HG02642 (cell line): ENCODE results near the gene TMEM63B.
"Not testable (repeated sequence)": the region's sequence is repeated elsewhere in the genome, so short reads cannot be mapped to it uniquely, and the experiment has no call there.

Experiments
- ATAC-seq: cut with Tn5 transposase; IDR thresholded peaks from one replicate; pipeline ENCODE4 v1.9.1; 2021; ENCODE audit warnings: mild to moderate bottlenecking; ENCODE audit not compliant: unreplicated experiment, poor library complexity

Gene TMEM63B

GRCh38 chr6:44138717-44139350, 11.5 kb downstream of the TMEM63B start:
- no peak for ATAC-seq

DNA sequence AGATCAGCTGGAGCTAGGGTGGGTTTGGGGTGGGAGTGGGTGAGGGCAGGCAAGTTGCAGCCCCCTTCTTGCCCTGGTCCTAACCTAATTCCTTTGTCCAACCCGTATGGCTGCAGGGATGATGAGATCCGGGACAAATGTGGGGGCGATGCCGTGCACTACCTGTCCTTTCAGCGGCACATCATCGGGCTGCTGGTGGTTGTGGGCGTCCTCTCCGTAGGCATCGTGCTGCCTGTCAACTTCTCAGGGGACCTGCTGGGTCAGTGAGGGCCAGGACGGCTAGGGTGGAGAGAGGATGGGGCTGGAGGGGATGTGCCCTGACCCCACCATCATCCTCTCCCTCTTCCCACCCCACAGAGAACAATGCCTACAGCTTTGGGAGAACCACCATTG, 12.0 kb downstream of the TMEM63B start:
- no peak for ATAC-seq

DNA sequence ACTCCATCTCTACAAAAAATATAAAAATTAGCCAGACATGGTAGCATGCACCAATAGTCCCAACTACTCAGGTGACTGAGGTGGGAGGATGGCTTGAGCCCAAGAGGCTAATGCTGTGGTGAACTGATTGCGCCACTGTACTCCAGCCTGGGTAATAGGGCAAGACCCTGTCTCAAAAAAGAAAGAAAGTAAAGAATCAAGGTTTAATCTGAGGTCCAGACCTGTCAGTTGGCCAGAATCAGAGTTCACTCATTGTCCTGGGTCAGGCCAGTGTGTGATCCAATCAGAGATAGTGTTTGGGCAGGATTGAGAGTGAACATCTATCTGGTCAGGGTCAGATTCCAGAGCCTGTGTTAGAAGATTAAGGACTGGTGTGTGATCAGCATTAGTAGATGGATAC, 15.5 kb downstream of the TMEM63B start:
- no peak for ATAC-seq

DNA sequence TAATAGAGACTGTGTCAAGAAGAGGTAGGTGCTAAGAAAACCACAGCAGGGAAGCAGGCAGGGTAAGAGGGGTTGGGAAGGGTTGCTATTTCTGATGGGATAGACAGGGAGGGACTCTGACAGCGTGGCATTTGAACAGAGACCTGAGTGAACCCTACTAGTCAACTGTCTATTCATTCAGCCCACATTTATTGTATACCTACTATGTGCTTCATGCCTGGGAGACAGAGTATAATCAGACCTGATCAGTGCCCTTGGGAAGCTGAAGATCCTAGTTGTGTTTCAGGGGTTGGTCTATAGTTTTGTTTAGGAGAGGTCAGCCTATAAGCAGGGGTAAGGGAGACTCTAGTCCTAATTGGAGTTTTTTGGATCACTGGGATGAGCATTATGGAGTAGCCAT, 16.4 kb downstream of the TMEM63B start:
- ATAC-seq, result no peak

- ATAC-seq, result not testable (repeated sequence)
These were observed 17.2 kb downstream of the TMEM63B start for GRCh38 chr6:44144536-44144935.

- ATAC-seq, result no peak
These were observed 18.5 kb downstream of the TMEM63B start for GRCh38 chr6:44145839-44146238.

DNA sequence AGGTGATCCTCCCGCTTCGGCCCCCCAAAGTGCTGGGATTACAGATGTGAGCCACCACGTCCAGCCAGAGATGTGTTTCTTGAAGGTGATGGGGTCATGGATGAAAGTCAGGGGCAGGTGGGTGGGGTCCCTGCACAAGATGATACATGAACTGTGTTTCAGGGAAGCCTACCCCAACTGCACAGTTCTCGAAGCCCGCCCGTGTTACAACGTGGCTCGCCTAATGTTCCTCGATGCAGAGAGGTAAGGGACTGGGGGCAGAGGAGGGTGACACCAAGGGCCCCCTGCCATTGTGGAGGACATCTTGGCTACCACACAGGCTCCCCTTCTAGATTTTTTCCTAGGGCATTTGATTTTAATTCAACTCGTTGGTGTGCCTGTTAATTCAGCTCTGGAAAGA, 19.3 kb downstream of the TMEM63B start:
- no peak for ATAC-seq

DNA sequence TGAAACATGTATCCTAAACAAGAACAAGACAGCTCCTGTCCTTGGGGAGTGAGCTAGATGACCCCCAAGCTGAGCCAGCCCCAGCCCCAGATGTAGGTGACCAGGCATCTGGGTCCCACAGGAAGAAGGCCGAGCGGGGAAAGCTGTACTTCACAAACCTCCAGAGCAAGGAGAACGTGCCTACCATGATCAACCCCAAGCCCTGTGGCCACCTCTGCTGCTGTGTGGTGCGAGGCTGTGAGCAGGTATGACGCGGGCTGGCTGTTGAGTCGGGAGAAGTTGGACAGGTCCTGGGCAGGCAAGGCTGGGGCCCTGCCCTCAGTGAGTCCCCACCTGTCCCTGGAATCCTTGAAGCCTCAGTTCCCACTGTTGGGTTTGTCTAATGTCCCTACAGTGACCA, 19.9 kb downstream of the TMEM63B start:
- ATAC-seq, result no peak

- ATAC-seq, result no peak
These were observed 21.0 kb downstream of the TMEM63B start for GRCh38 chr6:44148306-44148705.

DNA sequence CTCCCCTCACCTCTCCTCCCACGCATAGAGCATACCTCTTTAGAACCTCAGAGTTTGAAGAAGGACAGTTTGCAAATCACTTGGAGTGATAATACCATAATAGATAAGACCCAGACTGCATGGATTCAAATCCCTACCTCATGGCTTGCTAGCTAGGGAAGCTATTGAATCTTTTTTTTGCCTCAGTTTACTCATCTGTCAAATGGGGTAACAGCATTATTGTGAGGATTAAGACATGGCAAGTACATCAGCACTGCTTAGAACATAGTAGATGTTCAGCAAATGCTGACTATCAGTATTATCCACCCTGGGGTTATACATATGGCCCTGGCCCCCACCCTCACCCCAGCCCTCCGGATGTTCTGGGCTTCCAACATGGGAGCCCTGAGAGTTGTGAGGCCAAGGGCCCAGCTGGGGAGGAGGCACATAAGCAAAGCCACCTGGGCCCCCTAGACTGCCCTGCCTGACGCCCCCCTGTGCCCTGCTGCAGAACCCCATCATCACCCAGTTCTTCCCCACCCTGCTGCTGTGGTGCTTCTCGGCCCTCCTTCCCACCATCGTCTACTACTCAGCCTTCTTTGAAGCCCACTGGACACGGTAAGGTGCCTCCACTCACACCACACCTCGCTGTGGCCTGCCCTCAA, 22.1 kb downstream of the TMEM63B start:
- ATAC-seq, result no peak

DNA sequence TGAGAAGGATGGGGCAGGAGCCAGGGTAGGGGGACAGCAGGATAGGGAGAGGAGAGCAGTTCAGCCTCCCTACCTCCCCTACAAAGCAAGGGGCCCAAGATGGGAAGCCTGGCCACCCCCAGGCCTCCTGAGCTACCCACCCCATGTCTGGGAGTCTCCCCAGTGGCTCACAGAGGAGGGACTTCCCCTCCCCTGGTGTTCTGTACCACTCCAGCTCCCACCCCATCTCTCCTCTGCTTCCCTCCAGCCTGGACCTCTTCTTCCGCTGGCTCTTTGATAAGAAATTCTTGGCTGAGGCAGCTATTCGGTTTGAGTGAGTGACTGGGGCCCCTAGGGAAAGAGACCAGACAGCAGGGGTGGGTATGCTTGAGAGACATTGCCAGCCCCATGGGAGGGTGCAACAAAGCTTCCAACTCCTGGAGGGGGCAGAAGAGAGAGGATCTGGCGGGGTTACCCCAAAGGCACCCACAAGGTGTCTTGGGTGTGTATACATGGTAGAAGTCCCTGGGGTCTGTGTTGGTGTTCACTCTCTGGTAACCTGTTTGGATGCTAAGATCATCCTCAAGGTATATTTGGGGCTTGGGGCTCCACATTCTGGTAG, 23.1 kb downstream of the TMEM63B start:
- ATAC-seq, result no peak

- ATAC-seq, result peak; percentile 66
These were observed 24.2 kb downstream of the TMEM63B start for GRCh38 chr6:44151348-44152108.

DNA sequence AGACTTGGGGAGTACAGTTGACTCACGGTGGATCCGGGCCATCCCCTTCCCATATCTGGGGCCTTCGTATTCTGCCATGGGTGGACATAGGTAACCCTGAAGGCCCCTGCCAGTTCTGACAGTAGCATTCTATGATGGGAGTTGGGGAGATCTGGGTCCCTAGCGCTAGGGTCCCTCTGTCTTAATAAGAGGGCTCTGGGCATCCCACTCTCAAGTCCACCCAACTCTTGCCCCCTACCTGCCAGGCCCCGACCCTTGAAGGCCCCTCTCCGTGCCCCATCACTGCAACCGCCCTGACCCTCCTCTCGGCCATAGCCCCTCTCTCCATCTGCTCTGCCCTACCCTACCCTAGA, 24.7 kb downstream of the TMEM63B start:
- ATAC-seq, result no peak

DNA sequence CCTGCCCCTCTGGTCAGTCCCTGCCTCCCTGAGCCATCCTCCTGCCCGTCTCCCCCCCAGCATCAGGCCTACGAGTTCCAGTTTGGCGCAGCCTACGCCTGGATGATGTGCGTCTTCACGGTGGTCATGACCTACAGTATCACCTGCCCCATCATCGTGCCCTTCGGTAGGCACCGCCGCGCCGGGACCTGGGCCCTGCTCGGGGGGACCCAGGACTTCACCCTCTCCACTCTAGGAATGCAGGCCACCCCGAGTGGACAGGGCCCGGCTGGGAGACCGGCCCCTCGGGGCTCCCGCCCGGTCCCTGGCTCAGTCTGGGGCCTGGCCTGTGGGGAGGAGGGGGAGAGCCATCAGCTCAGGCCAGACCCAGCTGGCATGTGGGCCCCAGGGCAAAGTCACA, 25.2 kb downstream of the TMEM63B start:
- no peak for ATAC-seq

DNA sequence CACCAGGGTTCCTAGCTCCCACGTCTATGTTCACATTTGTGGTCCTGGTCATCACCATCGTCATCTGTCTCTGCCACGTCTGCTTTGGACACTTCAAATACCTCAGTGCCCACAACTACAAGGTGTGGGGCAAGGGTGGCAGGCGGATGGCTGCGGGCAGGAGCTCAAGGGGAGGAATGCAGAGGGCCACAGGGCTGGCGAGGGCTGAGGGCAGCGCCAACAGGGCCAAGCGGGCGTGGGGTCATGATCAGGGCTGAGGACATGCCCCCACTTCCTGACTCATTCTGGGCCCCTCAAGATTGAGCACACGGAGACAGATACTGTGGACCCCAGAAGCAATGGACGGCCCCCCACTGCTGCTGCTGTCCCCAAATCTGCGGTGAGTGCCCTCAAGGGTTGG, 26.7 kb downstream of the TMEM63B start:
- no peak for ATAC-seq

GRCh38 chr6:44156494-44157151, 29.3 kb downstream of the TMEM63B start:
- no peak for ATAC-seq

GRCh38 chr6:44157152-44157521, 29.8 kb downstream of the TMEM63B start:
- ATAC-seq, result no peak

DNA sequence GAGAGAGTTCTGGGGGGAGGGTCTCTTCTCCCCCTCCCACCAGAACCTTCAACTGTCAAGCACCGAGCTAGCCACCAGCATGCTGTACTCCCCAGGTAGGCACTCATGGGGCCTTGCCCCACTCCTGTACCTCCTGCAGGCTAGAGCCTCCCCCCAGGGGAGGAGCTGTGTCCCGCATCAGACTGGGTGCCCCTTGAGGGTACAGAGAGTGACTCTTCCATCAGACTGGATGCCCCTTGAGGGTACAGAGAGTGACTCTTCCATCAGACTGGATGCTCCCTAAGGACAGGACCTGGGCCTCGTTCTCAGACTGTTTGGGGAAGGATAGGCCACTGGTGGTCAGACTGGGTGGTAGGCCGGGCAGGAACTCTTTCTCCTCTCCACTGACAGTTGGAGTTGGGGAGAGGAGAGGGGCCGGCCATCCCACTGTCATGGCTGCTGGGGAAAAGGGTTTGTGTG, 31.4 kb downstream of the TMEM63B start, which contains the start of gene CAPN11:
Gene CAPN11, plus strand, starts transcription at position 51 of the 459 bp plus-strand sequence. Its CDS starts 29 bp downstream, at position 80.
- no peak for ATAC-seq

DNA sequence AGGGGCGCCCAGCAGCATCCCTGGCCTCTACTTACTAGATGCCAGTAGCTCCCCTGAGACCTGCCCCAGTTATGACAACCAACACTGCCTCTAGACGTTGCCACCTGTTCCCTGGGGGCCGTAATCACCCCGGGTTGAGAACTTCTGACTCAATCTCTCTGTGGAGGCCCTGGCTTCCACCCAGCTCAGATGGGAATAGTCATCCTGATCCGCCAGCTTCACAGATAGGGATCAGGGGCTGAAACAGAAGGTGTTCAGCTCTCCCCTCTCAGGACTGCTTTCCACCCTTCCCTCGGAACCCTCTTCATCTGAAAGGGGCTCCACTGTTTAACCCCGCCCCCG, 34.6 kb downstream of the TMEM63B start:
- no peak for ATAC-seq

- no peak for ATAC-seq
These were observed 35.7 kb downstream of the TMEM63B start for GRCh38 chr6:44162876-44163625.
